Measurements from ENCODE around the gene FNBP1L.

GRCh38 chr1:93546162-93546863, 98.4 kb downstream of the FNBP1L start:
- TF ChIP-seq JUN (IDR thresholded peaks at IDR 0.05; ENCODE audit: low read depth, low read length) (no peak), SP1 (IDR thresholded peaks at IDR 0.05; ENCODE audit: low read depth, low read length) (no peak), CTCF (IDR thresholded peaks at IDR 0.05; ENCODE audit: control extremely low read depth in 1 of 3, insufficient read depth in 1 of 3, low read depth in 1 of 3, low read length in 3 of 3) (no peak), EGR1 (IDR thresholded peaks at IDR 0.05; ENCODE audit: borderline replicate concordance, low read depth, low read length) (no peak), EZH2 (IDR thresholded peaks at IDR 0.05; ENCODE audit: low read depth, low read length, severe bottlenecking) (no peak), EP300 (IDR thresholded peaks at IDR 0.05; ENCODE audit: borderline replicate concordance in 1 of 2, low read depth in 2 of 2, low read length in 2 of 2) (no peak)

Data from H1 (cell line).